Heart right ventricle (tissue), 16 donors: ENCODE results near the gene SRD5A1. TPM values are rescaled to one million over a fixed set of nuclear protein-coding genes. Genes with fewer than 3 reads are reported as not detected.

Experiments
- ATAC-seq, 8 donors: fragments of 200-7000 bp; cut with Tn5 transposase; one replicate each; pipeline ENCODE4 v1.9.1; 2020; ENCODE audit warnings: mild to moderate bottlenecking in 8 of 8, moderate library complexity in 8 of 8, moderate number of reproducible peaks in 1 of 8
- DNase-seq, 2 donors: peaks; one replicate each; pipeline ENCODE4 v3.0.0-alpha.2; 2020
- H3K27ac ChIP-seq, 10 donors: fragments of 200-600 bp; sonication (generic) in 2 of 10; one replicate each; pipeline versions ENCODE4 v1.5.0 to v1.8.0; 2020 to 2022; ENCODE audit warnings: mild to moderate bottlenecking in 3 of 10
- H3K27me3 ChIP-seq, 7 donors: fragments of 200-600 bp; one replicate each; pipeline ENCODE4 v1.8.0; 2021 to 2022; ENCODE audit warnings: mild to moderate bottlenecking in 2 of 7
- H3K36me3 ChIP-seq, 9 donors: fragments of 200-600 bp; sonication (generic) in 1 of 9; one replicate each; pipeline versions ENCODE4 v1.5.0 to v1.8.0; 2020 to 2022; ENCODE audit warnings: mild to moderate bottlenecking in 2 of 9
- H3K4me1 ChIP-seq, 9 donors: fragments of 200-600 bp; sonication (generic) in 1 of 9; one replicate each; pipeline versions ENCODE4 v1.5.0 to v1.8.0; 2020 to 2022; ENCODE audit warnings: mild to moderate bottlenecking in 4 of 9
- H3K4me3 ChIP-seq, 10 donors: fragments of 200-600 bp; sonication (generic) in 2 of 10; one replicate each; pipeline versions ENCODE4 v1.5.0 to v1.8.0; 2020 to 2022; ENCODE audit warnings: mild to moderate bottlenecking in 7 of 10, moderate library complexity in 2 of 10
- H3K9me3 ChIP-seq, 11 donors: fragments of 200-600 bp in 10 of 11; sonication (generic) in 2 of 11; one replicate each; pipeline versions ENCODE4 v1.5.0 to v1.8.0; 2013 to 2022; ENCODE audit warnings: mild to moderate bottlenecking in 2 of 11, control low read depth in 1 of 11, moderate library complexity in 1 of 11
- WGBS, 2 donors: extraction: QIAGEN DNeasy Blood & Tissue Kit; methylation state at CpG; one replicate each; pipeline ENCODE4 v1.1.7; 2013; ENCODE audit warnings: inconsistent platforms in 1 of 2; 5-methylcytosine and 5-hydroxymethylcytosine counted together
- intact Hi-C, 10 donors: fragments of 100-400 bp; cut with DNase I; formaldehyde crosslinking; loops; one replicate each; pipeline versions ENCODE4 v1.11.1 to v1.14.2; 2022
- polyA plus RNA-seq, 2 donors: library from polyadenylated mRNA; stranded (reverse); fragments of 200-250 nt; gene quantifications; one replicate each; pipeline ENCODE4 v1.2.3, GENCODE V29; 2013
- total RNA-seq, 10 donors: library from RNA; stranded (reverse); fragmentation: NEBNext Ultra II Directional in 3 of 10; extraction: Animal tissue kit (Norgen Biotek cat#: 25700) in 3 of 10; gene quantifications; one replicate each; pipeline versions ENCODE4 v1.2.1 to v1.2.4, GENCODE V29; 2021 to 2023
- TF ChIP-seq, protein P1 (sequence below), 9 donors: fragments of 200-600 bp; sonication (generic) in 2 of 9; IDR thresholded peaks; one replicate each; pipeline versions ENCODE4 v1.5.0 to v1.8.0; 2021 to 2022; ENCODE audit warnings: antibody characterized with exemption in 9 of 9, mild to moderate bottlenecking in 5 of 9, moderate library complexity in 1 of 9
- donor health status: Arrhythmogenic right ventricular cardiomyopathy.
- donor health status: ischemic (EF 13 %, LVEDD 7.1; RV severe dilation, severe dysfunction).
- donor health status: healthy with polysubstance abuse.
- donor health status: DM: no; HTN: yes; CAD: no.
- donor health status: DM: no; HTN: no; CAD: no.
- donor health status: ischemic (EF 25% LVEDD 6.9; RV normal size, moderate dysfunction).
- donor health status: ischemic (EF 25% LVEDD 5.7; RV mildly dilated, moderate dysfunction).
- donor health status: healthy.
- donor health status: DM: yes; HTN: yes; CAD: no.
- donor health status: Ischemic cardiomyopathy.
- donor health status: ischemic (EF 35%, LVEDD 5.7; RV mildly dilated, moderate dysfunction).
- donor health status: nonischemic (EF 11% LVEDD 7.7; RV severe dilation, severe dysfunction).
- donor health status: DM: yes; HTN: yes; CAD: no.
- donor health status: PGD.
- donor health status: ischemic (EF 29% LVEDD 5.4; RV normal size, mild dysfunction).
- donor health status: nonischemic (EF 23%, LVEDD 6.1; RV moderate dilation, normal function).

SRD5A1 gene
- total and polyA plus RNA-seq, 12 donors = 1.0 to 5.5 (median 3.1) TPM

DNA sequence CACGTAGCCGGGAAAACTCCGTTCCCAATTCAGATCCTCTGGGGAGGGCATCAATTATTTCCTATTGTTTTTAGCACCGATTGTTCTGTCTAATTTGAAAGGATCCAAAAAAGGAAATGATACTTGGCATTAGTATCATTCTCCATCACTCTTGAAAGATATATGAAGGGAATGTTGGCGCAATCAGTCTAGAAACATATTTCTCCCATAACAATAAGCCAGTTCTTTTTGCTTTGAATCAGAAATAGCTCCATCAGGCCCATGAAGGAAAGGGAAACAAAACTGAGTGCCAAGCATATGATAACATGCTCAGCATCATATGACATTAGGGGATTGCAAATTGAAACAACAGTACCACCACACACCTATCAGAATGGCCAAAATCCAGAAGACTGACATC is 39.8 kb downstream of the SRD5A1 start:
- intact Hi-C loops = no loop called here
- 63 to 76% methylated on average over 5 of the region's 5 CpGs for WGBS, 2 donors
- Histone ChIP-seq H3K27me3 (no peaks in the 10 kb centered on the region), H3K27ac (no peak overlapping the region), H3K4me3 (no peak overlapping the region), H3K4me1 (no peaks in the 10 kb centered on the region), H3K9me3 (peaks cover 0 to 8% (median 0%) of the 10 kb centered on the region in 11 donors), H3K36me3 (peaks cover 0 to 18% (median 0%) of the 10 kb centered on the region in 9 donors)
- TF ChIP-seq, protein P1, sequence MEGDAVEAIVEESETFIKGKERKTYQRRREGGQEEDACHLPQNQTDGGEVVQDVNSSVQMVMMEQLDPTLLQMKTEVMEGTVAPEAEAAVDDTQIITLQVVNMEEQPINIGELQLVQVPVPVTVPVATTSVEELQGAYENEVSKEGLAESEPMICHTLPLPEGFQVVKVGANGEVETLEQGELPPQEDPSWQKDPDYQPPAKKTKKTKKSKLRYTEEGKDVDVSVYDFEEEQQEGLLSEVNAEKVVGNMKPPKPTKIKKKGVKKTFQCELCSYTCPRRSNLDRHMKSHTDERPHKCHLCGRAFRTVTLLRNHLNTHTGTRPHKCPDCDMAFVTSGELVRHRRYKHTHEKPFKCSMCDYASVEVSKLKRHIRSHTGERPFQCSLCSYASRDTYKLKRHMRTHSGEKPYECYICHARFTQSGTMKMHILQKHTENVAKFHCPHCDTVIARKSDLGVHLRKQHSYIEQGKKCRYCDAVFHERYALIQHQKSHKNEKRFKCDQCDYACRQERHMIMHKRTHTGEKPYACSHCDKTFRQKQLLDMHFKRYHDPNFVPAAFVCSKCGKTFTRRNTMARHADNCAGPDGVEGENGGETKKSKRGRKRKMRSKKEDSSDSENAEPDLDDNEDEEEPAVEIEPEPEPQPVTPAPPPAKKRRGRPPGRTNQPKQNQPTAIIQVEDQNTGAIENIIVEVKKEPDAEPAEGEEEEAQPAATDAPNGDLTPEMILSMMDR (IDR thresholded peaks at IDR 0.05) = no peak
- ATAC-seq (no peak), DNase-seq (no peak)

GRCh38 chr5:6673963-6674362 is 40.7 kb downstream of the SRD5A1 start:
- peaks cover 0 to 18% (median 0%) of the 10 kb centered on the region in 9 donors for H3K36me3 ChIP-seq
- TF ChIP-seq, protein P1 (IDR thresholded peaks at IDR 0.05) = no peak
- ATAC-seq (no peak), DNase-seq (no peak)
- H3K4me3 ChIP-seq = no peak overlapping the region
- H3K27me3 ChIP-seq = no peaks in the 10 kb centered on the region
- peaks cover 0 to 8% (median 0%) of the 10 kb centered on the region in 11 donors for H3K9me3 ChIP-seq
- intact Hi-C loops = no loop called here
- whole genome bisulfite sequencing, 2 donors = 95 to 100% methylated on average over 1 of the region's 1 CpG
- no peak overlapping the region for H3K27ac ChIP-seq
- no peaks in the 10 kb centered on the region for H3K4me1 ChIP-seq

DNA sequence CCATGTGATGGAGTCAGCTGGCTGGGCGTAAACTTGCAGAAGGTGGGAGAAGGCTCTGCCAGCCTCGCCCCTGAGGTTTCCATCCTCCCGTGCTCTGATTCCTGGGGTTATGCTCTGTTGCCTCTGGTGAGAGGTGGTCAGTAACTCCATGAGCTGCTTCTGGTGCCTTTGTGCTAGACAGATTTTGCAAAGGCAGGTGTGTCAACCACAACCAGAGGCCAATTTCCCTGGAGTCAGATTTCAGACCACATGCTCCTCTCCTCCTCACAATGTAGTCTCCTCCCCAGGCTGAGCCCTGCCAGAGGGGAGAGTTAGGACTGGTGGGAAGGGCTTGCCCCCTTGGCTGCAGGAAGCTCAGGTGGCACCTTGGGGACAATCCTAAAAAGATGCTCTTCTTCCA is 41.2 kb downstream of the SRD5A1 start:
- intact Hi-C loops = no loop called here
- 98% methylated on average over 3 of the region's 3 CpGs for WGBS, 2 donors
- Histone ChIP-seq H3K36me3 (peaks cover 0 to 17% (median 0%) of the 10 kb centered on the region in 9 donors), H3K9me3 (peaks cover 0 to 8% (median 0%) of the 10 kb centered on the region in 11 donors), H3K4me1 (no peaks in the 10 kb centered on the region), H3K27ac (no peak overlapping the region), H3K27me3 (no peaks in the 10 kb centered on the region), H3K4me3 (no peak overlapping the region)
- DNase-seq = no peak
- TF ChIP-seq, protein P1 (IDR thresholded peaks at IDR 0.05) = no peak
- ATAC-seq = no peak

DNA sequence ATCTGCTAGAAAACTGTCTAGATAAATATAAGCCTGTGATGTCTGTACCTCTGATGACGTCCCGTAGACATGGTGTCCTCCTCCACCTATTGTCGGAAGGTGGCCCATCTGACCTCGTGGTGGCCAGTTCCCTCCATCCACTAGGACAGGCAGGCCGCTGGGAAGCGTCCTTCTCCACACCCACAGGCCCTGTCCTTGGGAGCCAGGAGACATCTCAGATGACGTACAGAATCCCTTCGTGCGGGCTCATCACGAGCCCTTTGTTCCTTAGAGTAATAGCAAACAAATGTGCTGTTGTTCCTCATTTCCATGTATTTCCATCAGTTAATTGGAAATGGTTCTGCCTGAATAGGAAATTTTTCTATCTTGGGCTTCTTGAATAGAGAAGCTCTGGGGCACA is 41.6 kb downstream of the SRD5A1 start:
- H3K4me3 ChIP-seq = no peak overlapping the region
- no peaks in the 10 kb centered on the region for H3K4me1 ChIP-seq
- 93 to 96% methylated on average over 10 of the region's 10 CpGs for WGBS, 2 donors
- peaks cover 0 to 12% (median 0%) of the 10 kb centered on the region in 9 donors for H3K36me3 ChIP-seq
- no peak overlapping the region for H3K27ac ChIP-seq
- H3K9me3 ChIP-seq = peaks cover 0 to 8% (median 0%) of the 10 kb centered on the region in 11 donors
- intact Hi-C loops = no loop called here
- H3K27me3 ChIP-seq = no peaks in the 10 kb centered on the region
- TF ChIP-seq, protein P1 (IDR thresholded peaks at IDR 0.05) = no peak
- DNase-seq = no peak
- ATAC-seq = no peak
